Uterus (tissue), 4 donors: ENCODE data around the gene ZSCAN16. TPM values are rescaled to one million over a fixed set of nuclear protein-coding genes. Genes with fewer than 3 reads are reported as not detected.
"Not testable (repeated sequence)": the region's sequence is repeated elsewhere in the genome, so short reads cannot be mapped to it uniquely, and the experiment has no call there.

ENCODE experiments used
- DNase-seq, 2 donors: peaks; one replicate each; pipeline ENCODE4 v3.0.0-alpha.2; 2019 to 2020
- H3K27ac ChIP-seq, 2 donors: fragments of 200-600 bp; sonication (generic); 1 replicate in 1 of 2; 2 replicates in 1 of 2; pipeline ENCODE4 v1.5.1; 2016 to 2018
- H3K27me3 ChIP-seq, 2 donors: fragments of 200-600 bp; sonication (generic); one replicate each; pipeline ENCODE4 v1.5.1; 2018 to 2019; ENCODE audit warnings: control low read depth in 1 of 2
- H3K36me3 ChIP-seq, 2 donors: fragments of 200-600 bp; sonication (generic); one replicate each; pipeline ENCODE4 v1.5.1; 2019; ENCODE audit warnings: control low read depth in 1 of 2
- H3K4me1 ChIP-seq, 2 donors: fragments of 200-600 bp; sonication (generic); one replicate each; pipeline ENCODE4 v1.5.1; 2018 to 2019; ENCODE audit warnings: control low read depth in 1 of 2
- H3K4me3 ChIP-seq, 2 donors: fragments of 200-600 bp; sonication (generic); 1 replicate in 1 of 2; 2 replicates in 1 of 2; pipeline ENCODE4 v1.5.1; 2018 to 2019; ENCODE audit warnings: mild to moderate bottlenecking in 1 of 2
- H3K9me3 ChIP-seq, 2 donors: fragments of 200-600 bp; sonication (generic); one replicate each; pipeline ENCODE4 v1.5.1; 2019; ENCODE audit warnings: control low read depth in 1 of 2
- POLR2A ChIP-seq, 2 donors: fragments of 450-650 bp; IDR thresholded peaks; one replicate each; pipeline ENCODE4 v1.6.1; 2016; ENCODE audit warnings: antibody characterized with exemption in 2 of 2, mild to moderate bottlenecking in 1 of 2, moderate library complexity in 1 of 2
- intact Hi-C: fragments of 100-400 bp; cut with DNase I; formaldehyde crosslinking; loops from one replicate; pipeline ENCODE4 v1.15.1; 2023; ENCODE audit warnings: low total_unique reads
- total RNA-seq, 4 donors: library from RNA; depleted of rRNA in 3 of 4; stranded (reverse); fragments of >200 nt in 3 of 4; gene quantifications; one replicate each; pipeline versions ENCODE4 v1.1.0 to v1.2.4, GENCODE V29; 2014 to 2023
- TF ChIP-seq, protein P1 (sequence below), 4 experiments: fragments of 200-600 bp in 2 of 4; fragments of 450-650 bp in 2 of 4; sonication (generic) in 2 of 4; IDR thresholded peaks; one replicate each; pipeline ENCODE4 v1.5.1; 2016 to 2019; ENCODE audit warnings: antibody characterized with exemption in 4 of 4, mild to moderate bottlenecking in 2 of 4, moderate library complexity in 1 of 4
- donor health status: DM: yes; HTN: yes; CAD: no.

The ZSCAN16 gene
- total RNA-seq, 4 donors from 2014 or later: 1.8 to 7.9 (median 5.3) TPM; not detected in 1

DNA sequence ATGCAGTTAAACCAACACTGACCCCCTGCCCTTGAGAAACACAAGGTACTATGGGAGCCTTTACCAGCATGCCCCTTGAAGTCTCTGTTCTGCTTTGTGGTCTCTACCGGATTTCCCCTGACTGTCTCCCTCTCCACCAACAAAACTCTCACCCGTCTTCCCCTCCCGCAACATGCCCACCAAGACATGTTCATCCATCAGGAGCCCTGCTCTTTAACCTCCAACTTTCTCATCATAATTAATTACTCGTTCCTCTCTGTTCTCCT, 43.0 kb upstream of the ZSCAN16 start:
- DNase-seq: no peak
- no peaks in the 10 kb centered on the region for H3K27me3 ChIP-seq
- no peaks in the 10 kb centered on the region for H3K4me1 ChIP-seq
- TF ChIP-seq POLR2A (IDR thresholded peaks at IDR 0.05): no peak
- TF ChIP-seq, protein P1, sequence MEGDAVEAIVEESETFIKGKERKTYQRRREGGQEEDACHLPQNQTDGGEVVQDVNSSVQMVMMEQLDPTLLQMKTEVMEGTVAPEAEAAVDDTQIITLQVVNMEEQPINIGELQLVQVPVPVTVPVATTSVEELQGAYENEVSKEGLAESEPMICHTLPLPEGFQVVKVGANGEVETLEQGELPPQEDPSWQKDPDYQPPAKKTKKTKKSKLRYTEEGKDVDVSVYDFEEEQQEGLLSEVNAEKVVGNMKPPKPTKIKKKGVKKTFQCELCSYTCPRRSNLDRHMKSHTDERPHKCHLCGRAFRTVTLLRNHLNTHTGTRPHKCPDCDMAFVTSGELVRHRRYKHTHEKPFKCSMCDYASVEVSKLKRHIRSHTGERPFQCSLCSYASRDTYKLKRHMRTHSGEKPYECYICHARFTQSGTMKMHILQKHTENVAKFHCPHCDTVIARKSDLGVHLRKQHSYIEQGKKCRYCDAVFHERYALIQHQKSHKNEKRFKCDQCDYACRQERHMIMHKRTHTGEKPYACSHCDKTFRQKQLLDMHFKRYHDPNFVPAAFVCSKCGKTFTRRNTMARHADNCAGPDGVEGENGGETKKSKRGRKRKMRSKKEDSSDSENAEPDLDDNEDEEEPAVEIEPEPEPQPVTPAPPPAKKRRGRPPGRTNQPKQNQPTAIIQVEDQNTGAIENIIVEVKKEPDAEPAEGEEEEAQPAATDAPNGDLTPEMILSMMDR (IDR thresholded peaks at IDR 0.05): no peak
- no peaks in the 10 kb centered on the region for H3K36me3 ChIP-seq
- peak overlapping the region; percentile 86 to 88 for H3K27ac ChIP-seq
- no peaks in the 10 kb centered on the region for H3K9me3 ChIP-seq
- peak overlapping the region; percentile 59 to 72 for H3K4me3 ChIP-seq
- intact Hi-C loops: no loop called here

DNA sequence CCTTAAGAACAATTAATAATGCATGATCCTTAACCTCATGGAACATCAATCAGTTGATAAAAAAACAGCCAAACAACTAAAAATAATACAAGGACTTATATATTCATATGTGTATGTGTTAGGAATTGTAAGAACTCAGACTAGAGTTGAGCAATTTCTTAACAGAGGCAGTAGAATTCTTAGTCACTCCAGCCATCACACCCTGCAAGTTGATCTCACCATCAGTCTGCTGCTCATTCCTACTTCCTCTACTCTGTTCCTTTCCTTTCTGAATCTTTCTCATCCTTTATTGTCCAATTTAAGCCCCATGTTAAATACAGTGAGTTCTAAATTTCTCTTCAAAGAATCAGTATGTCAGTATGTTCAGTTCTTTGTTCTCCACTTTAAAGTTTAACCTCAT, 41.5 kb upstream of the ZSCAN16 start:
- H3K4me3 ChIP-seq: no peak overlapping the region
- no peak overlapping the region for H3K27ac ChIP-seq
- H3K9me3 ChIP-seq: no peaks in the 10 kb centered on the region
- no peaks in the 10 kb centered on the region for H3K4me1 ChIP-seq
- H3K36me3 ChIP-seq: no peaks in the 10 kb centered on the region
- no peak for DNase-seq
- H3K27me3 ChIP-seq: no peaks in the 10 kb centered on the region
- intact Hi-C loops: no loop called here
- TF ChIP-seq, protein P1 (IDR thresholded peaks at IDR 0.05): no peak
- no peak for TF ChIP-seq POLR2A (IDR thresholded peaks at IDR 0.05)

DNA sequence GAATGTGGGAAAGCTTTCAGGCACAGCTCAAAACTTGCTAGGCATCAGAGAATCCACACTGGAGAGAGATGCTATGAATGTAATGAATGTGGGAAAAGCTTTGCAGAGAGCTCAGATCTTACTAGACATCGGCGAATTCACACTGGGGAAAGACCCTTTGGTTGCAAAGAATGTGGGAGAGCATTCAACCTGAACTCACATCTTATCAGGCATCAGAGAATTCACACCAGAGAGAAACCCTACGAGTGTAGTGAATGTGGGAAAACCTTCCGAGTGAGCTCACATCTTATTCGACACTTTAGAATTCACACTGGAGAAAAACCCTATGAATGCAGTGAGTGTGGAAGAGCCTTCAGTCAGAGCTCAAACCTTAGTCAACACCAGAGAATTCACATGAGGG, 35.4 kb upstream of the ZSCAN16 start:
- Histone ChIP-seq H3K4me1 (no peaks in the 10 kb centered on the region), H3K9me3 (peaks cover 0 to 7% of the 10 kb centered on the region in 2 donors), H3K27me3 (peaks cover 0 to 2% of the 10 kb centered on the region in 2 donors), H3K4me3 (no peak overlapping the region), H3K27ac (no peak overlapping the region), H3K36me3 (no peaks in the 10 kb centered on the region)
- no peak for DNase-seq
- intact Hi-C loops: no loop called here
- TF ChIP-seq POLR2A (IDR thresholded peaks at IDR 0.05): no peak
- TF ChIP-seq, protein P1 (IDR thresholded peaks at IDR 0.05): no peak

DNA sequence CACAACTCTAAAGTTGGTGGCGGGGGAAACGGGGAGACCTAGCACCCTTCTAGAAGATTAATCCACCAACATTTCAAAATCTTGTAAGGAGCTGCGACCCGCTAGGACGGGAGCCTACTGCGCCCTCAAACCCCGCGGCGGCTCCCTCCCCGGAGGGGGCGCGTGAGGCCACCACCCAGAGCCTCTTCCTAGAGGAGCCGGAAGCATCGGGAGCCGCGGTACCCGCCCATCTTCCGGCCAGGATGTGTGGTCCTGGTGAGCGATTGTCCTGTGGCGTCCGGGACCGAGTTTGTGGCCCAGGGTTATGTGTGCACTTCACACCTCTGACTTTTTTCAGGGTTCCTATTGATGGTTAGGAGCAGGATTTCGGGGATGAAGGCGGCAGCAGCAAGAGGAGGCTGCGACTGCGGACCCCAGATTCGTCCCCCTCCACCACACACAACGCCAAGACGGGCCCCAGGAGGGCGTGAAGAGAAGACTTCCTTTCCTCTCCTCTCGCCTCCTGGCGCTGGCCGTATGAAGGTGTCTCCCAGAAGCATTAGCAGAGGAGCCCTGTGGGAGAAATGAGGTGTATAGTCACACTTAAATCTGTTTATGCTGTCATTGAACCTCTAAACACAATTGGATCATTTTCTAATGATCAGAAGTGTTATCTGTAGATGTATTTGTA, 33.4 kb upstream of the ZSCAN16 start:
- intact Hi-C loops: no loop called here
- H3K4me3 ChIP-seq: peak overlapping the region; percentile 2 to 24
- peaks cover 0 to 7% of the 10 kb centered on the region in 2 donors for H3K9me3 ChIP-seq
- no peaks in the 10 kb centered on the region for H3K4me1 ChIP-seq
- peaks cover 0 to 2% of the 10 kb centered on the region in 2 donors for H3K27me3 ChIP-seq
- no peaks in the 10 kb centered on the region for H3K36me3 ChIP-seq
- no peak for TF ChIP-seq POLR2A (IDR thresholded peaks at IDR 0.05)
- TF ChIP-seq, protein P1 (IDR thresholded peaks at IDR 0.05): no peak
- DNase-seq: no peak
- H3K27ac ChIP-seq: no peak overlapping the region

- H3K27me3 ChIP-seq, H3K4me3 ChIP-seq, H3K4me1 ChIP-seq, intact Hi-C loops, DNase-seq, H3K36me3 ChIP-seq, H3K9me3 ChIP-seq, H3K27ac ChIP-seq: not testable (repeated sequence)
Observed at GRCh38 chr6:28102222-28102621, 22.2 kb upstream of the ZSCAN16 start.

- H3K4me3 ChIP-seq, H3K27me3 ChIP-seq, H3K9me3 ChIP-seq, H3K27ac ChIP-seq, H3K4me1 ChIP-seq, intact Hi-C loops, H3K36me3 ChIP-seq, DNase-seq: not testable (repeated sequence)
Observed at GRCh38 chr6:28102699-28103098, 21.7 kb upstream of the ZSCAN16 start.
